ENCODE data around the gene SLC39A2. TPM values are rescaled to one million over a fixed set of nuclear protein-coding genes. Genes with fewer than 3 reads are reported as not detected.

Gene SLC39A2
- total RNA-seq, 6 experiments from 2014 or later: 0.15 TPM; not detected in 5

GRCh38 chr14:21048638-21049037 is 49.5 kb downstream of the SLC39A2 start:
- no peaks in the 10 kb centered on the region for H3K36me3 Mint-ChIP-seq (ENCODE audit: low read depth)
- no peak overlapping the region for H3K4me3 Mint-ChIP-seq
- H3K27ac Mint-ChIP-seq: no peak overlapping the region
- no peaks in the 10 kb centered on the region for H3K9me3 Mint-ChIP-seq
- TF ChIP-seq CTCF (IDR thresholded peaks at IDR 0.05): no peak
- peaks cover 37% of the 10 kb centered on the region for H3K4me1 Mint-ChIP-seq (ENCODE audit: low read depth)
- no peak for DNase-seq
- H3K27me3 Mint-ChIP-seq (ENCODE audit: insufficient read depth): peaks cover 8% of the 10 kb centered on the region

- peaks cover 8% of the 10 kb centered on the region; the same call in 1 of the 2 replicates for H3K27me3 Mint-ChIP-seq (ENCODE audit: insufficient read depth)
- no peaks in the 10 kb centered on the region for H3K9me3 Mint-ChIP-seq
- DNase-seq: peak; percentile 51
- H3K4me3 Mint-ChIP-seq: peak overlapping the region; percentile 44
- H3K4me1 Mint-ChIP-seq (ENCODE audit: low read depth): peaks cover 34% of the 10 kb centered on the region
- H3K27ac Mint-ChIP-seq: peak overlapping the region; percentile 13
- TF ChIP-seq CTCF (IDR thresholded peaks at IDR 0.05): no peak
- no peaks in the 10 kb centered on the region for H3K36me3 Mint-ChIP-seq (ENCODE audit: low read depth)
Observed at GRCh38 chr14:21049271-21049673, 50.2 kb downstream of the SLC39A2 start.

- H3K27ac Mint-ChIP-seq: no peak overlapping the region
- H3K27me3 Mint-ChIP-seq (ENCODE audit: insufficient read depth): peaks cover 5% of the 10 kb centered on the region; the same call in 1 of the 2 replicates
- no peak for DNase-seq
- no peak overlapping the region for H3K4me3 Mint-ChIP-seq
- H3K4me1 Mint-ChIP-seq (ENCODE audit: low read depth): peaks cover 30% of the 10 kb centered on the region
- no peaks in the 10 kb centered on the region for H3K36me3 Mint-ChIP-seq (ENCODE audit: low read depth)
- TF ChIP-seq CTCF (IDR thresholded peaks at IDR 0.05): no peak
- no peaks in the 10 kb centered on the region for H3K9me3 Mint-ChIP-seq
Observed at GRCh38 chr14:21050597-21050996, 51.5 kb downstream of the SLC39A2 start.

Small RNAs within 50 kb of the gene (microRNA-seq; reads per million reads assigned to microRNA genes)
- not detected for gene MIR6717

Other genes with a start within 250 kb of the SLC39A2 start
- not detected for gene EDDM3B, start 230.9 kb upstream of the SLC39A2 start, total RNA-seq (2021; fragmentation: NEBNext Ultra II Directional; extraction: Animal tissue kit (Norgen Biotek cat#: 25700))
- gene RNASE6, start 218.0 kb upstream of the SLC39A2 start, total RNA-seq (2021; fragmentation: NEBNext Ultra II Directional; extraction: Animal tissue kit (Norgen Biotek cat#: 25700)): not detected
- not detected for gene RNASE1, start 196.4 kb upstream of the SLC39A2 start, total RNA-seq (2021; fragmentation: NEBNext Ultra II Directional; extraction: Animal tissue kit (Norgen Biotek cat#: 25700))
- not detected for gene RNASE3, start 107.9 kb upstream of the SLC39A2 start, total RNA-seq (2021; fragmentation: NEBNext Ultra II Directional; extraction: Animal tissue kit (Norgen Biotek cat#: 25700))
- not detected for gene RNASE2, start 43.8 kb upstream of the SLC39A2 start, total RNA-seq (2021; fragmentation: NEBNext Ultra II Directional; extraction: Animal tissue kit (Norgen Biotek cat#: 25700))
- 10 to 100 TPM; 29.3 to 34.0 (median 32.7) TPM for gene METTL17, start 9.3 kb upstream of the SLC39A2 start, total RNA-seq (2021; fragmentation: NEBNext Ultra II Directional; extraction: Animal tissue kit (Norgen Biotek cat#: 25700))
- gene NDRG2, start 25.8 kb downstream of the SLC39A2 start, total RNA-seq (2021; fragmentation: NEBNext Ultra II Directional; extraction: Animal tissue kit (Norgen Biotek cat#: 25700)): under 1 TPM in 4 of 6 experiments, not detected in 2; 0.11 to 0.31 (median 0.23) TPM
- not detected for gene TPPP2, start 30.9 kb downstream of the SLC39A2 start, total RNA-seq (2021; fragmentation: NEBNext Ultra II Directional; extraction: Animal tissue kit (Norgen Biotek cat#: 25700))
- gene RNASE13, start 35.5 kb downstream of the SLC39A2 start, total RNA-seq (2021; fragmentation: NEBNext Ultra II Directional; extraction: Animal tissue kit (Norgen Biotek cat#: 25700)): not detected
- not detected for gene RNASE7, start 43.1 kb downstream of the SLC39A2 start, total RNA-seq (2021; fragmentation: NEBNext Ultra II Directional; extraction: Animal tissue kit (Norgen Biotek cat#: 25700))
- gene RNASE8, start 58.5 kb downstream of the SLC39A2 start, total RNA-seq (2021; fragmentation: NEBNext Ultra II Directional; extraction: Animal tissue kit (Norgen Biotek cat#: 25700)): not detected
- gene ARHGEF40, start 71.0 kb downstream of the SLC39A2 start, total RNA-seq (2021; fragmentation: NEBNext Ultra II Directional; extraction: Animal tissue kit (Norgen Biotek cat#: 25700)): 10 to 100 TPM; 30.4 to 43.0 (median 40.8) TPM
- 10 to 100 TPM in 2 of 6 experiments, 1 to 10 TPM in 4; 5.3 to 11.2 (median 6.6) TPM for gene ZNF219, start 99.4 kb downstream of the SLC39A2 start, total RNA-seq (2021; fragmentation: NEBNext Ultra II Directional; extraction: Animal tissue kit (Norgen Biotek cat#: 25700))
- under 1 TPM in 2 of 6 experiments, not detected in 4; 0.18 to 0.35 TPM for gene TMEM253, start 101.8 kb downstream of the SLC39A2 start, total RNA-seq (2021; fragmentation: NEBNext Ultra II Directional; extraction: Animal tissue kit (Norgen Biotek cat#: 25700))
- gene OR5AU1, start 156.8 kb downstream of the SLC39A2 start, total RNA-seq (2021; fragmentation: NEBNext Ultra II Directional; extraction: Animal tissue kit (Norgen Biotek cat#: 25700)): not detected